Activated naive CD8-positive, alpha-beta T cell treated with anti-CD3 and anti-CD28 coated beads for 36 hours (primary cell): ENCODE measurements around the gene NUMB. TPM values are rescaled to one million over a fixed set of nuclear protein-coding genes. Genes with fewer than 3 reads are reported as not detected.
A peak's percentile ranks its signal among the peaks of the same experiment; 100 is the strongest.

Source experiments
- DNase-seq: peaks from one replicate; pipeline ENCODE4 v3.0.0; 2021
- H3K27ac Mint-ChIP-seq: one replicate; pipeline ENCODE4 v1.8.0; 2022; ENCODE audit warnings: mild to moderate bottlenecking, moderate library complexity, mixed read lengths
- H3K27me3 Mint-ChIP-seq: one replicate; pipeline ENCODE4 v1.8.0; 2022; ENCODE audit warnings: mild to moderate bottlenecking, mixed read lengths
- H3K36me3 Mint-ChIP-seq: one replicate; pipeline ENCODE4 v1.8.0; 2021; ENCODE audit warnings: mild to moderate bottlenecking, mixed read lengths
- H3K4me1 Mint-ChIP-seq: one replicate; pipeline ENCODE4 v1.8.0; 2021; ENCODE audit warnings: mixed read lengths
- H3K4me3 Mint-ChIP-seq: one replicate; pipeline ENCODE4 v1.8.0; 2022; ENCODE audit warnings: mild to moderate bottlenecking, moderate library complexity, mixed read lengths
- H3K9me3 Mint-ChIP-seq: one replicate; pipeline ENCODE4 v1.8.0; 2022; ENCODE audit warnings: mixed read lengths
- total RNA-seq, 2 experiments: library from RNA; stranded (reverse); gene quantifications; one replicate each; pipeline ENCODE4 v1.2.3, GENCODE V29; 2021

Gene NUMB
- total RNA-seq, 2 experiments from 2014 or later = 27.3 to 32.4 TPM

DNA sequence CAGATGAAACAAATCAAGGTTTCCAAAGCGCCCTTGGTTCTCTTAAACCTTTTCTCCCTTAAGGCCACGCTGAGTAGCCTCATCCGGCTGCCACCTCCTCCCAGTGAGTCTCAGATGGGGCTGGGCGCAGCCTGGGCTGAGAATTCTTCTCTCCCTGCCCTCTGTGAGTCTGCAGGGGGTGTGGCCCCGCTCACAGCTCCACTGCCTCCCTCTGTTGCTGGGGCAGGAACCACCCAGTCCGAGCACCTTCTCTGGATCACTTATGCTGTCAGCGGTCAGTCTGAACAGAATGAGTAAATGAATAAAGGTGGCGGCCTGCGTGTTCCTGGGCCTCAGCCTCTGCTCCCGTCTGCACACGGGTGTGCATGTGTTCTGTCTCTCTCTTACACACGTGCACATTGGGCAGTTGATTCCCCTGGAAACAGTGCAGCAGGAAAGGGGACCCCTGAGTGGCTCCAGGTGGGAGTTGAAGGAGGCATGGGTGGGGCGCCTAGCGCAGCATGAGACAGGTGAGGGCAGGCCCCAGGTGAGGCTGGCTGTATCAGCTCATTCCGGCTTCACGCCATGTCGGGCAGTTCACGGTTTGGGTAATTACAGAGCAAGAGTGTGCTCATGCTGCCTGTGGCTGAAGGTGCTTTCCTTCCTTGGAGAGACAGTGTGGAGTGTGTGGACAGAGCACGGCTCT, 216.7 kb downstream of the NUMB start:
- Mint-ChIP-seq H3K9me3 (no peaks in the 10 kb centered on the region), H3K4me3 (no peak overlapping the region), H3K36me3 (peaks cover 2% of the 10 kb centered on the region), H3K4me1 (peaks cover 25% of the 10 kb centered on the region), H3K27ac (no peak overlapping the region), H3K27me3 (peaks cover 81% of the 10 kb centered on the region)
- DNase-seq = no peak

DNA sequence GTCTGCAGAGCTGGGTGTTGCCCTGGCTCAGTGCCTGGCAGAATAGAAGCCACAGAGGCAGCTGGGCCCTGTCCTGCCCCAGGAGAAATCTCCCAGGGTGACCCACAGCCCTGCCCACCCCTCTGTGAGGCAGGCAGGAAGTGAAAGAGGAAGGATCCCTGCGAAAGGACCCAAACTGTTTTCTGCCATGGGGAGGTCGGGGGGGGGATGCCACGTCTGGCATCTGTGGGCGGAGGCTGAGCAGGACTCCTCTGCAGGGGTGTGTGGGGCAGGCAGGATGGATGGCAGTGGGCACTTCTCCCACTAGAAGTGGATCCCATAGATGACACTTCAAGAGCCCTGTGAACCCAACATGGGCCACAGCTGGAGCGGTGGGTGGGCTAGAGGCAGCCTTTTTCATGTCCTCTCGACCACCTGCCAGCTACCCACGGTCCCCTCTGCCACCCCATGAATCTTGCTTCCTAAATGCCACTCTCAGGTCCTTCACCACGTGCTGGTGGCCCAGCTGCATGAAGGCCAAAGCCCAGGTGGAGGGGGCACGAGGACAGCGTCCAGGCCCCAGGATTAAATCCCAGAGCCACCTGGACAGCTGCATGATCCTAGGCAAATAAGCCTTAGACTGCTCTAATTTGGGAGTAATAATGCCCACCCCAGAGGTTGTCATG, 217.4 kb downstream of the NUMB start:
- peaks cover 2% of the 10 kb centered on the region for H3K36me3 Mint-ChIP-seq
- peaks cover 23% of the 10 kb centered on the region for H3K4me1 Mint-ChIP-seq
- H3K4me3 Mint-ChIP-seq = no peak overlapping the region
- no peak for DNase-seq
- H3K9me3 Mint-ChIP-seq = no peaks in the 10 kb centered on the region
- H3K27me3 Mint-ChIP-seq = peaks cover 84% of the 10 kb centered on the region
- H3K27ac Mint-ChIP-seq = no peak overlapping the region

GRCh38 chr14:73239393-73240241, 218.7 kb downstream of the NUMB start:
- no peak for DNase-seq
- peaks cover 89% of the 10 kb centered on the region for H3K27me3 Mint-ChIP-seq
- no peaks in the 10 kb centered on the region for H3K9me3 Mint-ChIP-seq
- H3K4me3 Mint-ChIP-seq = no peak overlapping the region
- peaks cover 20% of the 10 kb centered on the region for H3K4me1 Mint-ChIP-seq
- H3K27ac Mint-ChIP-seq = no peak overlapping the region
- H3K36me3 Mint-ChIP-seq = peaks cover 2% of the 10 kb centered on the region

DNA sequence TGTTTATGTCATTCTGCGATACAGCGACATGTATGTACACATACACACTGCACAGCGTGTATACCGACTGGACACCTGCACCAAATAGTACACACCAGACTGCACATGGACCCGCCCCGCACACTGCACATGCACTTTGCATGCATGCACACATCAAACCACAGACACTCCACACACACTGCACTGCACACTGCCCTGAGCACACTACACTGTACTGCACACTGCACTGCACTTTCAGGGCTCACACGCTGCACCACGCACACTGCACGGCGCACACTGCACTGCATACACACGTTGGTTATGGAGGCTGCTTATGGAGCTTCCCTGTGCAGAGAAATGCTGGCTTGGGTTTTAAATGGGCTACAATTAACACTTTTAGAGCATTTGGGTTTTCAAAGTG, 219.4 kb downstream of the NUMB start:
- Mint-ChIP-seq H3K9me3 (no peaks in the 10 kb centered on the region), H3K4me1 (peaks cover 20% of the 10 kb centered on the region), H3K36me3 (peaks cover 2% of the 10 kb centered on the region), H3K4me3 (no peak overlapping the region), H3K27ac (no peak overlapping the region), H3K27me3 (peaks cover 90% of the 10 kb centered on the region)
- no peak for DNase-seq

- peak overlapping the region; percentile 32 for H3K4me3 Mint-ChIP-seq
- no peak for DNase-seq
- no peaks in the 10 kb centered on the region for H3K9me3 Mint-ChIP-seq
- H3K36me3 Mint-ChIP-seq = peaks cover 2% of the 10 kb centered on the region
- peaks cover 90% of the 10 kb centered on the region for H3K27me3 Mint-ChIP-seq
- no peak overlapping the region for H3K27ac Mint-ChIP-seq
- peaks cover 16% of the 10 kb centered on the region for H3K4me1 Mint-ChIP-seq
Observed at GRCh38 chr14:73238424-73238852, 219.9 kb downstream of the NUMB start.

- H3K9me3 Mint-ChIP-seq = no peaks in the 10 kb centered on the region
- H3K4me1 Mint-ChIP-seq = peaks cover 15% of the 10 kb centered on the region
- peak; percentile 14 for DNase-seq
- H3K27ac Mint-ChIP-seq = no peak overlapping the region
- peak overlapping the region; percentile 32 for H3K4me3 Mint-ChIP-seq
- H3K36me3 Mint-ChIP-seq = peaks cover 2% of the 10 kb centered on the region
- H3K27me3 Mint-ChIP-seq = peaks cover 87% of the 10 kb centered on the region
Observed at GRCh38 chr14:73237786-73238423, 220.4 kb downstream of the NUMB start.

- Mint-ChIP-seq H3K4me1 (peaks cover 11% of the 10 kb centered on the region), H3K27ac (no peak within 1 kb of the TSS), H3K36me3 (peaks cover 2% of the 10 kb centered on the region), H3K9me3 (no peaks in the 10 kb centered on the region), H3K27me3 (peaks cover 86% of the 10 kb centered on the region), H3K4me3 (peak within 1 kb of the TSS; percentile 40)
- DNase-seq = no peak
Observed at GRCh38 chr14:73237219-73237785, 221.0 kb downstream of the NUMB start, which contains the start of gene PAPLN. PAPLN (plus strand) TSS chr14:73237506; CDS start chr14:73239779, 2,273 bp downstream.

GRCh38 chr14:73236752-73237218, 221.6 kb downstream of the NUMB start:
- Mint-ChIP-seq H3K4me1 (peaks cover 11% of the 10 kb centered on the region), H3K27me3 (peaks cover 82% of the 10 kb centered on the region), H3K4me3 (peak overlapping the region; percentile 40), H3K27ac (no peak overlapping the region), H3K9me3 (no peaks in the 10 kb centered on the region), H3K36me3 (peaks cover 2% of the 10 kb centered on the region)
- no peak for DNase-seq

- Mint-ChIP-seq H3K27ac (no peak overlapping the region), H3K27me3 (peaks cover 76% of the 10 kb centered on the region), H3K4me1 (peaks cover 11% of the 10 kb centered on the region), H3K9me3 (no peaks in the 10 kb centered on the region), H3K36me3 (peaks cover 2% of the 10 kb centered on the region), H3K4me3 (no peak overlapping the region)
- no peak for DNase-seq
Observed at GRCh38 chr14:73236157-73236556, 222.2 kb downstream of the NUMB start.

- Mint-ChIP-seq H3K4me3 (no peak overlapping the region), H3K27ac (no peak overlapping the region), H3K4me1 (peaks cover 11% of the 10 kb centered on the region), H3K27me3 (peaks cover 70% of the 10 kb centered on the region), H3K9me3 (no peaks in the 10 kb centered on the region), H3K36me3 (peaks cover 2% of the 10 kb centered on the region)
- DNase-seq = no peak
Observed at GRCh38 chr14:73235531-73236155, 222.7 kb downstream of the NUMB start.

DNA sequence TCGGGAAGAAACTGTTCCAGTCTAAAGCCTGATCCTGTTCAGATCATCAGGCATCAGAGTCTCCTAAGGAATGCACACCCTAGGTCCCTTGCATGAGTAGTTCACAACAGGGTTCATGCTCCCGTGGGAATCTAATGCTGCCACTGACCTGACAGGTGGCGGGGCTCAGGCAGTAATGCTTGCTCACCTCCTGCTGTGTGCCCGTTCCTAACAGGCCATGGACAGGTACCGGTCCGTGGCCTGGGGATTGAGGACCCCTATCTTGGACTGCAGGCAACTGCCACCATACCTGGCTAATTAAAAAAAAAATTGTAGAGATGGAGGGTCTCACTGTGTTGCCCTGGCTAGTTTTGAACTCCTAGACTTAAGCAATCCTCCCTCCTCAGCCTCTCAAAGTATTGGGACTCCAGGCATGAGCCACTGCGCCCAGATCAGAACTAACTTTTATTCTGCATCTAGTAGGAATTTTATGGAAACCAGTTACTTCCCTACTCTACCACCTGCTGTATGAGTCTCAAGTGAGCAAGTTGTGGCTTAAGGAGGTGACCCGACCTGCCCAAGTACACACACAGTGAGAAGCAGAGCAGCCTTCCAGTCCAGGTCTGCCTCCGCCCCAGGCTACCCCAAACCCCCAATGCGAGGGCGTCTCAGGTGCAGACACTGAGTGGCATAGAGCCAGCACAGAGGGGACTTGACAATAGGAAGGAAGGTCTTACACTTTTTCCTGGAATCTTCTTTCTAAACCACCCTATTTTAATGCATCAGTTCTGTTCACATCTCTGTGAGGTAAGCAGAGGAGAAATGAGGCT, 223.6 kb downstream of the NUMB start:
- H3K4me3 Mint-ChIP-seq = no peak overlapping the region
- no peak overlapping the region for H3K27ac Mint-ChIP-seq
- DNase-seq = no peak
- H3K9me3 Mint-ChIP-seq = no peaks in the 10 kb centered on the region
- peaks cover 2% of the 10 kb centered on the region for H3K36me3 Mint-ChIP-seq
- peaks cover 11% of the 10 kb centered on the region for H3K4me1 Mint-ChIP-seq
- peaks cover 62% of the 10 kb centered on the region for H3K27me3 Mint-ChIP-seq

- DNase-seq = no peak
- Mint-ChIP-seq H3K4me3 (no peak overlapping the region), H3K36me3 (peaks cover 2% of the 10 kb centered on the region), H3K4me1 (peaks cover 11% of the 10 kb centered on the region), H3K27me3 (peaks cover 55% of the 10 kb centered on the region), H3K9me3 (no peaks in the 10 kb centered on the region), H3K27ac (no peak overlapping the region)
Observed at GRCh38 chr14:73234029-73234428, 224.3 kb downstream of the NUMB start.

DNA sequence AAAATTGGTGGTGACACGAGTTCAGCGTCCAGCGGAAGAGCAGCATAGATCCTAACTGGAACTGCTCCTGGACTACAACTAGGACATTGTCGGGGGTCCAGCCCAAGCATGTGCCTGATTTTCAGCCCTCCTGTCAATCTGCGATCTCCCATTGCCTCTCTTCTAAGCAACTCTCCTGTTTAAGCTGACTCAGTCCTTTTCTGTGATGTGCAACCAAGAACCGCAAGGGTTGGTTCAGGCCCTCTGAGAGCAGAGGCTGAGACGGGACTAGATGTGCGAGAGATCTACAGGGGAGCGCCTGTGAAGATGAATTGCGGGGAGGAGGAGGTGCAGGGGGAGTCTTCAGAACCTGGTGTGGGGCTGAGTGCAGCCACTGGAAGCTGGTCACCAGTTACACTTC, 224.8 kb downstream of the NUMB start:
- H3K4me3 Mint-ChIP-seq = no peak overlapping the region

More for the DNA sequence above, 224.8 kb downstream of the NUMB start:
- Mint-ChIP-seq H3K36me3 (peaks cover 2% of the 10 kb centered on the region), H3K27ac (no peak overlapping the region), H3K27me3 (peaks cover 51% of the 10 kb centered on the region), H3K4me1 (peaks cover 9% of the 10 kb centered on the region), H3K9me3 (no peaks in the 10 kb centered on the region)
- no peak for DNase-seq
